Lower leg skin (tissue), 3 donors: ENCODE data around the gene BRCC3.

Experiments used
- CTCF ChIP-seq, 3 donors: fragments of 450-650 bp; IDR thresholded peaks; one replicate each; pipeline ENCODE4 v1.5.1; 2016; ENCODE audit warnings: antibody characterized with exemption in 3 of 3, mild to moderate bottlenecking in 3 of 3, moderate library complexity in 2 of 3
- POLR2A ChIP-seq, 2 donors: fragments of 450-650 bp; IDR thresholded peaks; one replicate each; pipeline ENCODE4 v1.6.1; 2016 to 2017; ENCODE audit warnings: antibody characterized with exemption in 2 of 2, mild to moderate bottlenecking in 1 of 2, moderate library complexity in 1 of 2

GRCh38 chrX:155115174-155115819 is 44.0 kb downstream of the BRCC3 start:
- TF ChIP-seq CTCF (IDR thresholded peaks at IDR 0.05) (no peak), POLR2A (IDR thresholded peaks at IDR 0.05) (no peak)
